ENCODE data around the gene ATP6V0B.

ATP6V0B gene

DNA sequence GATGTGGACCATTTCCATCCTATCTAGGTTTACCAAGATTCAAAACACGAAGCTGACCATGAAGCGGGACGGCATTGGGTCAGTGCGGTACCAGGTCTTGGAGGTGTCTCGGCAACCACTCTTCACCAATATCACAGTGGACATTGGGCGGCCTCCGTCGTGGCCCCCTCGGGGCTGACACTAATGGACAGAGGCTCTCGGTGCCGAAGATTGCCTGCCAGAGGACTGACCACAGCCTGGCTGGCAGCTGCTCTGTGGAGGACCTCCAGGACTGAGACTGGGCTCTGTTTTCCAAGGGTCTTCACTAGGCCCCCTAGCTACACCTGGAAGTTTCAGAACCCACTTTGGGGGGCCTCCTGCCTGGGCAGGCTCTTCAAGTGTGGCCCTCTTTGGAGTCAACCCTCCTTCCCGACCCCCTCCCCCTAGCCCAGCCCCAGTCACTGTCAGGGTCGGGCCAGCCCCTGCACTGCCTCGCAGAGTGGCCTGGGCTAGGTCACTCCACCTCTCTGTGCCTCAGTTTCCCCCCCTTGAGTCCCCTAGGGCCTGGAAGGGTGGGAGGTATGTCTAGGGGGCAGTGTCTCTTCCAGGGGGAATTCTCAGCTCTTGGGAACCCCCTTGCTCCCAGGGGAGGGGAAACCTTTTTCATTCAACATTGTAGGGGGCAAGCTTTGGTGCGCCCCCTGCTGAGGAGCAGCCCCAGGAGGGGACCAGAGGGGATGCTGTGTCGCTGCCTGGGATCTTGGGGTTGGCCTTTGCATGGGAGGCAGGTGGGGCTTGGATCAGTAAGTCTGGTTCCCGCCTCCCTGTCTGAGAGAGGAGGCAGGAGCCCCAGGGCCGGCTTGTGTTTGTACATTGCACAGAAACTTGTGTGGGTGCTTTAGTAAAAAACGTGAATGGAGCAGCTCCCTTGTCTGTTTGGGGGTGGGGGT is 15.8 kb downstream of the ATP6V0B start:
- H3K27ac ChIP-seq: peak overlapping the region; percentile 86
- TF ChIP-seq, protein P1, sequence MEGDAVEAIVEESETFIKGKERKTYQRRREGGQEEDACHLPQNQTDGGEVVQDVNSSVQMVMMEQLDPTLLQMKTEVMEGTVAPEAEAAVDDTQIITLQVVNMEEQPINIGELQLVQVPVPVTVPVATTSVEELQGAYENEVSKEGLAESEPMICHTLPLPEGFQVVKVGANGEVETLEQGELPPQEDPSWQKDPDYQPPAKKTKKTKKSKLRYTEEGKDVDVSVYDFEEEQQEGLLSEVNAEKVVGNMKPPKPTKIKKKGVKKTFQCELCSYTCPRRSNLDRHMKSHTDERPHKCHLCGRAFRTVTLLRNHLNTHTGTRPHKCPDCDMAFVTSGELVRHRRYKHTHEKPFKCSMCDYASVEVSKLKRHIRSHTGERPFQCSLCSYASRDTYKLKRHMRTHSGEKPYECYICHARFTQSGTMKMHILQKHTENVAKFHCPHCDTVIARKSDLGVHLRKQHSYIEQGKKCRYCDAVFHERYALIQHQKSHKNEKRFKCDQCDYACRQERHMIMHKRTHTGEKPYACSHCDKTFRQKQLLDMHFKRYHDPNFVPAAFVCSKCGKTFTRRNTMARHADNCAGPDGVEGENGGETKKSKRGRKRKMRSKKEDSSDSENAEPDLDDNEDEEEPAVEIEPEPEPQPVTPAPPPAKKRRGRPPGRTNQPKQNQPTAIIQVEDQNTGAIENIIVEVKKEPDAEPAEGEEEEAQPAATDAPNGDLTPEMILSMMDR (conservative IDR thresholded peaks at IDR 0.05): no peak

DNA sequence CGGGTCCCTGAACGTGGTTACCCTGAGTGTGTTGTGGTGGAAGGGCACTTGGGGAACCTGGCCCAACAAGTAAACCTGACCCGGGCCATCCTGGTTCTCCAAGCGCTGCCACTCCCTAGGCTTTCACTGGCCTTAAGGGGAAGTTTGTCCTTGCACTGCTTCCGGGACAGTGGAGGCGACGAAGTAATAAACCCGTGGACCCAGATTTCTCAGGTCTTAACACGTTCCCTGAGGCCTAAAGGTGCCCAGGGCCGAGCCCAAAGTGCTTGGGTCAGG is 16.4 kb downstream of the ATP6V0B start:
- TF ChIP-seq, protein P1 (conservative IDR thresholded peaks at IDR 0.05): no peak
- peak overlapping the region; percentile 86 for H3K27ac ChIP-seq

DNA sequence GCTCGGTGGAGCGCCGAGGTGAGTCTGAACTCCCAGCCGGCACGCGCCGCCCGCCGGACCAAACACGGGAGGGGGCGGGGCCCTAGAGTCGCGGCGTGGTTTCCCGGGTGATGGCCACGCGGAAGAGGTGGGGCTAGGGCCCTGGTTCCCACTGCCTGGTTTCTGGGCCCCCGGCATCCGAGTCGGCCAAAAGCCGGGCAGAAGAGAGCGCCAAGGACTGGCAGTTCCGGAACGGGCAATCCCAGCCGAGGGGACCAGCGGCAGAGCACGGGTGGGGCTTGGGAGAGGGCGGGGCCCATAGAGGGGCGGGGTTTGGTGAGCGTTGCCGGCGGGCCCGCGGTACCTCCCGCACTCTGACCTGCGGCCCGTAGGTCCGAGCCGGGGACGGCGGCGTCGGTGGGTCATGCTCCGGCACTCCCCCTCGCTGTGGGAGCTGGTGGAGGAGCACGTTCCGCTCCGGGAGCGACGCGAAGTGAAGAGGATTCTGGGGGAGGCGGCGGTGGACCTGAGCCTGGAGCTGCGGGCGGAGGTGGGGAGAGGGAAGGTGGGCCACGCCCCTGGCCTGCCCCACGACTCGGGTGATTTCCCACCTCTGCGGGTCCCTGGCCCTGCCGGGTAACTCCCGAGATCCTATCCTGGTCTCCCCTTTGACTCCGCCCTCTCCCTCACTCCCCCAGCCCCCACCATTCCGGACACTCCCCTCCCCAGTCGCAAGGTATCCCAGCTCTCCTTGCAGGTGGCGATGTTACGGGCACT is 16.9 kb downstream of the ATP6V0B start, which contains the start of gene CCDC24:
Gene CCDC24 (plus strand): TSS at position 124 of the 756 bp plus-strand sequence. CDS start 280 bp downstream, at position 404.
- H3K27ac ChIP-seq: peak within 1 kb of the TSS; percentile 86
- TF ChIP-seq, protein P1 (conservative IDR thresholded peaks at IDR 0.05): no peak

DNA sequence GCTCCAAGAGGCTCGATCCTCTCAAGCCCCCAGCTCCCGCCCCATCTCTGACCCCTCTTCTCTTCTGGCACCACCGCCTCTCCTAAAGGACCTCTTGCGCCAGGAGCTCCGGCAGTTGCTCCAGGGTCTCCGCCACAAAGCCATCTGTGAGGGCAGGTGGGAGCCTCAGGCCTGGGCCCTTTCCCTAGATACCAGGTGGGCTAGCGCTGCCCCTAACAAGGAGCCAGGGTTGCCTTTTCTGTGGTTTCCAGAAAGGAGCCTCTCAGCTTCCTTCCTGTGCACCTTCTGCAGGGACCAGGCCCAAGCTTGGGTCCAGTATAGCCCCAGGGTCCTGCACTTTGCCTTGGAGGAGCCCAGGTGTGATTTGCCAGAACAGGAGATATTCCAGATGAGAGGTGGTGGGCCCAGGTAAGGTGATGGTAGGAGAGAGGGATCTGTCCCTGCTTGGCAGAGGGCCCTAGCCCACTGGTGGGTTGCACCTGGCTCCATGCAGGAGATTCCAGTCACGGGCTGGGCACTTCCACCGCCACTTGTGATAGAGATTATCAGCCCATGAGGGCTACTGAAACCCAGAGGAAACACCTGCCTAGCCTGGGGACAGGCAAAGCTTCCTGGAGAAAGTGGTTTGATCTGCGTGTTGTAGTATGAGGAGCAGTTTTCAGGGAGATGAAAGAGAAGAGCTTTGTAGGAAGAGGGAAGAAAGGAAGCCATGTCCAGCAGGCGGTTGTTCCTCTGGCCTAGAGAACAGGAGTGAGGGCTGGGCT is 17.7 kb downstream of the ATP6V0B start:
- TF ChIP-seq, protein P1 (conservative IDR thresholded peaks at IDR 0.05): no peak
- H3K27ac ChIP-seq: peak overlapping the region; percentile 86

DNA sequence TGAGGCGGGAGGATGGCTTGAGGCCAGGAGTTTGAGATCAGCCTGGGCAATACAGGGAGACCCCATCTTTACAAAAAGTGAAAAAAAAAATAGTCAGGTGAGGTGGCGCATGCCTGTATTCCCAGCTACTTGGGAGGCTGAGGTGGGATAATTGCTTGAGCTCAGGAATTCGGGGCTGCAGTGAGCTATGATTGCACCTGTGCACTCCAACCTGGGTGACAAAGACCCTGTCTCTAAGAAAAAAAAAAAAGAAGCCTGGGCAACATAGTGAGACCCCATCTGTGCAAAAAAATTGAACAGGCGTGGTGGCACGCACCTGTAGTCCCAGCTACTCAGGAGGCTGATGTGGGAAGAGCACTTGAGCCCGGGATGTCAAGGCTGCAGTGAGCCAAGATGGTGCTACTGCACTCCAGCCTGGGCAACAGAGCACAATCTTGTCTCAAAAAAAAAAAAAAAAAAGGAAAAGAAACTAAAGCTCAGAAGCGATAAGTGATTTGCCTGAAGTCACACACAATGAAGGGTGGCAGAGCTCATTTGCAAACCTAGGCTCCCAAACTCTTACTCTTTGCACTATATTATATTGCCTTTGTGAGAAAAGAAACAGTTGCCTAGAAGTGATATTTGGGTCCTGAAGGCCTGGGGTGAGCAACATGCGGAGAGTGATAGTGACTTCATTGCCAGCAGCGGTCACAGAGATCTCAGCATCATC is 18.6 kb downstream of the ATP6V0B start:
- TF ChIP-seq, protein P1 (conservative IDR thresholded peaks at IDR 0.05): no peak
- H3K27ac ChIP-seq: peak overlapping the region; percentile 86

DNA sequence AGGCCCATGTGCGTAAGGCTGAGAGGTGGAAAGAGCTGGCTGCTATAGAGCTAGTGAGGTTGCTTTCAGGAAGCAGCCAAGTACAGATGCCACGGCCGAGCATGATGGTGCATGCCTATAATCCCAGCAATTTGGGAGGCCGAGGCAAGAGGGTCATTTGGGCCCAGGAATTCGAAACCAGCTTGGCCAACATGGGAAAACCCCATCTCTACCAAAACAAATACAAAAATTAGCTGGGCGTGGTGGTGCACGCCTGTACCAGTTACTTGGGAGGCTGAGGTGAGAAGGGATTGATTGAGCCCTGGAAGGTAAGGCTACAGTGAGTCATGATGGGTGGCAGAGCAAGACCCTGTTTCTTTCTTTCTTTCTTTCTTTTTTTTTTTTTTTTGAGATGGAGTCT is 19.3 kb downstream of the ATP6V0B start:
- H3K27ac ChIP-seq: no peak overlapping the region
- TF ChIP-seq, protein P1 (conservative IDR thresholded peaks at IDR 0.05): no peak
